Activated CD8-positive, alpha-beta memory T cell treated with anti-CD3 and anti-CD28 coated beads for 1 hour (primary cell): ENCODE measurements around the gene BAX.

Experiments used
- DNase-seq, 2 donors: peaks; one replicate each; pipeline ENCODE4 v3.0.0-alpha.2; 2020; ENCODE audit warnings: low read depth in 1 of 2; ENCODE audit errors: extremely low read depth in 1 of 2

Gene BAX

GRCh38 chr19:49011194-49011593 is 56.5 kb downstream of the BAX start:
- DNase-seq, result no peak
